Activated CD8-positive, alpha-beta memory T cell treated with anti-CD3 and anti-CD28 coated beads, Interleukin-2, amount 50 U/mL, for 1 hour (primary cell): ENCODE data around the gene ALKBH3.

Experiments
- DNase-seq: peaks from one replicate; pipeline ENCODE4 v3.0.0-alpha.2; 2020; ENCODE audit errors: extremely low read depth

The ALKBH3 gene

GRCh38 chr11:43941257-43941994, 60.8 kb downstream of the ALKBH3 start:
- DNase-seq, result no peak

GRCh38 chr11:43942662-43943371, 62.2 kb downstream of the ALKBH3 start:
- DNase-seq, result no peak

GRCh38 chr11:43943372-43943930, 62.8 kb downstream of the ALKBH3 start:
- DNase-seq, result no peak

- no peak for DNase-seq
Observed at GRCh38 chr11:43943931-43944751, 63.5 kb downstream of the ALKBH3 start.

GRCh38 chr11:43944761-43945311, 64.2 kb downstream of the ALKBH3 start:
- DNase-seq, result no peak

- no peak for DNase-seq
Observed at GRCh38 chr11:43947003-43947500, 66.4 kb downstream of the ALKBH3 start.

GRCh38 chr11:43947815-43948214, 67.2 kb downstream of the ALKBH3 start:
- DNase-seq, result no peak

GRCh38 chr11:43948341-43949225, 68.0 kb downstream of the ALKBH3 start:
- no peak for DNase-seq

GRCh38 chr11:43950311-43950855, 69.8 kb downstream of the ALKBH3 start:
- DNase-seq, result no peak

GRCh38 chr11:43951231-43951630, 70.6 kb downstream of the ALKBH3 start:
- DNase-seq, result no peak

GRCh38 chr11:43952020-43952400, 71.4 kb downstream of the ALKBH3 start:
- DNase-seq, result no peak

GRCh38 chr11:43952401-43953342, 72.0 kb downstream of the ALKBH3 start:
- no peak for DNase-seq

GRCh38 chr11:43953521-43953920, 72.9 kb downstream of the ALKBH3 start:
- DNase-seq, result no peak

- DNase-seq, result no peak
Observed at GRCh38 chr11:43954241-43954640, 73.6 kb downstream of the ALKBH3 start.

GRCh38 chr11:43955381-43956118, 74.9 kb downstream of the ALKBH3 start:
- no peak for DNase-seq

GRCh38 chr11:43957571-43957970, 76.9 kb downstream of the ALKBH3 start:
- DNase-seq, result no peak

- DNase-seq, result no peak
Observed at GRCh38 chr11:43959321-43959995, 78.8 kb downstream of the ALKBH3 start.
